HL-60 (cell line): ENCODE measurements around the gene CSRP3.

ENCODE experiments used
- DNase-seq, 2 experiments: peaks; one replicate each; pipeline ENCODE4 v3.0.0-alpha.2; 2010 to 2020; ENCODE audit warnings: low read depth in 1 of 2, low spot score in 1 of 2
- H3K27ac ChIP-seq: fragments of 250-450 bp; sonication (Bioruptor Pico); replicated peaks from 2 replicates; pipeline ENCODE4 v1.5.1; 2020; ENCODE audit warnings: mild to moderate bottlenecking, moderate library complexity
- H3K27me3 ChIP-seq: fragments of 250-450 bp; sonication (Bioruptor Pico); 2 replicates; pipeline ENCODE4 v1.5.1; 2021; ENCODE audit warnings: mild to moderate bottlenecking, moderate library complexity; ENCODE audit not compliant: insufficient read depth, poor library complexity, severe bottlenecking
- H3K4me3 ChIP-seq: replicated peaks from 2 replicates; pipeline ENCODE4 v1.5.1; 2011; ENCODE audit warnings: mild to moderate bottlenecking, control low read depth, low read length; ENCODE audit not compliant: insufficient read depth
- GABPA ChIP-seq: IDR thresholded peaks from 2 replicates; pipeline ENCODE4 v1.6.1; 2012; ENCODE audit warnings: low read depth
- POLR2AphosphoS5 ChIP-seq: IDR thresholded peaks from 2 replicates; pipeline ENCODE4 v1.6.1; 2012; ENCODE audit warnings: low read depth
- SPI1 ChIP-seq: IDR thresholded peaks from 2 replicates; pipeline ENCODE4 v1.6.1; 2012; ENCODE audit warnings: low read depth, mild to moderate bottlenecking, borderline replicate concordance
- TF ChIP-seq, protein P1 (sequence below): IDR thresholded peaks from one replicate; pipeline ENCODE4 v1.5.1; 2011; ENCODE audit warnings: low read length, control low read depth, inconsistent platforms; ENCODE audit not compliant: insufficient read depth
- TF ChIP-seq, protein P2 (sequence below): IDR thresholded peaks from 2 replicates; pipeline ENCODE4 v1.6.1; 2012; ENCODE audit warnings: low read depth; ENCODE audit not compliant: insufficient replicate concordance

CSRP3 gene

DNA sequence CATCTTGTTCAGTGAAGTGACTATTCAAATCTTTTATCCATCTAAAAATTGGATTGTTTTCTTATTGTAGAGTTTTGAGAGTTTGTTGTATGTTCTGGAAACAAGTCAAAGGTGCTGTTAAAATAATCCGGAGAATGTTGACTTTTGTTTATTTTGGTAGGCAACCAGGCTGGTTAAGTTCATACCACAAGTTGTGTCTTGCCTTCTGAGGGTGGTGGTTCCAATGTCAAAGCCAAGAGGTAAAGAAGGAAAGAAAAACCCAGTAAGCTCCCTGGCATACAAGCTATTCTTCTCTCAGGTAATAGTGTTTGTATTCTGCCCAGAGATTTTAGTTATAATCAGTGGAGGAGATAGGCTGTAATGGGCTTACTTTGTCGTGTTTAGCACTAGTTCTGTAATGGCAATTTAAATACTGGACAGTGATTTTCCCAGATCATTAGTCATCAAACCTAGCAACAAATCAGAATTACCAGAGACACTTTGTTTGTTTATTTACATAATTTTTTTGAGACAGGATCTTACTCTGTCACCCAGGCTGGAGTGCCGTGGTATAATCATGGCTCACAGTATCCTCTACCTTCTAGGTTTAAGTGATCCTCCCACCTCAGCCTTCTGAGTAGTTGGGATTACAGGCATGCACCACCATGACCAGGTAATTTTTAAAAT, 15.1 kb upstream of the CSRP3 start:
- H3K27me3 ChIP-seq, result peaks cover 6% of the 10 kb centered on the region
- H3K27ac ChIP-seq, result no peak overlapping the region
- H3K4me3 ChIP-seq, result no peak overlapping the region
- no peak for DNase-seq
- TF ChIP-seq, protein P1, sequence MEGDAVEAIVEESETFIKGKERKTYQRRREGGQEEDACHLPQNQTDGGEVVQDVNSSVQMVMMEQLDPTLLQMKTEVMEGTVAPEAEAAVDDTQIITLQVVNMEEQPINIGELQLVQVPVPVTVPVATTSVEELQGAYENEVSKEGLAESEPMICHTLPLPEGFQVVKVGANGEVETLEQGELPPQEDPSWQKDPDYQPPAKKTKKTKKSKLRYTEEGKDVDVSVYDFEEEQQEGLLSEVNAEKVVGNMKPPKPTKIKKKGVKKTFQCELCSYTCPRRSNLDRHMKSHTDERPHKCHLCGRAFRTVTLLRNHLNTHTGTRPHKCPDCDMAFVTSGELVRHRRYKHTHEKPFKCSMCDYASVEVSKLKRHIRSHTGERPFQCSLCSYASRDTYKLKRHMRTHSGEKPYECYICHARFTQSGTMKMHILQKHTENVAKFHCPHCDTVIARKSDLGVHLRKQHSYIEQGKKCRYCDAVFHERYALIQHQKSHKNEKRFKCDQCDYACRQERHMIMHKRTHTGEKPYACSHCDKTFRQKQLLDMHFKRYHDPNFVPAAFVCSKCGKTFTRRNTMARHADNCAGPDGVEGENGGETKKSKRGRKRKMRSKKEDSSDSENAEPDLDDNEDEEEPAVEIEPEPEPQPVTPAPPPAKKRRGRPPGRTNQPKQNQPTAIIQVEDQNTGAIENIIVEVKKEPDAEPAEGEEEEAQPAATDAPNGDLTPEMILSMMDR, result no peak
- no peak for TF ChIP-seq GABPA
- TF ChIP-seq POLR2AphosphoS5, result no peak
- TF ChIP-seq, protein P2, sequence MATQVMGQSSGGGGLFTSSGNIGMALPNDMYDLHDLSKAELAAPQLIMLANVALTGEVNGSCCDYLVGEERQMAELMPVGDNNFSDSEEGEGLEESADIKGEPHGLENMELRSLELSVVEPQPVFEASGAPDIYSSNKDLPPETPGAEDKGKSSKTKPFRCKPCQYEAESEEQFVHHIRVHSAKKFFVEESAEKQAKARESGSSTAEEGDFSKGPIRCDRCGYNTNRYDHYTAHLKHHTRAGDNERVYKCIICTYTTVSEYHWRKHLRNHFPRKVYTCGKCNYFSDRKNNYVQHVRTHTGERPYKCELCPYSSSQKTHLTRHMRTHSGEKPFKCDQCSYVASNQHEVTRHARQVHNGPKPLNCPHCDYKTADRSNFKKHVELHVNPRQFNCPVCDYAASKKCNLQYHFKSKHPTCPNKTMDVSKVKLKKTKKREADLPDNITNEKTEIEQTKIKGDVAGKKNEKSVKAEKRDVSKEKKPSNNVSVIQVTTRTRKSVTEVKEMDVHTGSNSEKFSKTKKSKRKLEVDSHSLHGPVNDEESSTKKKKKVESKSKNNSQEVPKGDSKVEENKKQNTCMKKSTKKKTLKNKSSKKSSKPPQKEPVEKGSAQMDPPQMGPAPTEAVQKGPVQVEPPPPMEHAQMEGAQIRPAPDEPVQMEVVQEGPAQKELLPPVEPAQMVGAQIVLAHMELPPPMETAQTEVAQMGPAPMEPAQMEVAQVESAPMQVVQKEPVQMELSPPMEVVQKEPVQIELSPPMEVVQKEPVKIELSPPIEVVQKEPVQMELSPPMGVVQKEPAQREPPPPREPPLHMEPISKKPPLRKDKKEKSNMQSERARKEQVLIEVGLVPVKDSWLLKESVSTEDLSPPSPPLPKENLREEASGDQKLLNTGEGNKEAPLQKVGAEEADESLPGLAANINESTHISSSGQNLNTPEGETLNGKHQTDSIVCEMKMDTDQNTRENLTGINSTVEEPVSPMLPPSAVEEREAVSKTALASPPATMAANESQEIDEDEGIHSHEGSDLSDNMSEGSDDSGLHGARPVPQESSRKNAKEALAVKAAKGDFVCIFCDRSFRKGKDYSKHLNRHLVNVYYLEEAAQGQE, result no peak
- no peak for TF ChIP-seq SPI1

DNA sequence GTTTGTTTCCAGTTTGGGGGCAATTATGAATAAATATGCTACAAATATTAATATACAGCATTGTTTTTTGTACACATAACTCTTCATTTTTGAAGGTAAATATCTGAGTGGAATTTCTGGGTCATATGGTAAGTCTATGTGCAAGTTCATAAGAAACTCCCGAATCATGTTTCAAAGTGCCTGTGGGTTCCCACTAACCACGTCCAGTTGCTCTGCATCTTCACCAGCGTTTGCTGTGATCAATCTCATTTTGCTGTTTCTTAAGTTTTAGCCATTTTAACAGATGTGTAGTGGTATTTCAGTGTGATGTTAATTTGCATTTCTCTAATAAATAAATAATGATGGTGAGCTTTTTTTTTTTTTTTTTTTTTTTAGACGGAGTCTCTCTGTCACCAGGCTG, 14.2 kb upstream of the CSRP3 start:
- Histone ChIP-seq H3K27ac (no peak overlapping the region), H3K4me3 (no peak overlapping the region), H3K27me3 (peaks cover 6% of the 10 kb centered on the region)
- TF ChIP-seq, protein P1, result no peak
- TF ChIP-seq, protein P2, result no peak
- no peak for TF ChIP-seq POLR2AphosphoS5
- DNase-seq, result no peak

DNA sequence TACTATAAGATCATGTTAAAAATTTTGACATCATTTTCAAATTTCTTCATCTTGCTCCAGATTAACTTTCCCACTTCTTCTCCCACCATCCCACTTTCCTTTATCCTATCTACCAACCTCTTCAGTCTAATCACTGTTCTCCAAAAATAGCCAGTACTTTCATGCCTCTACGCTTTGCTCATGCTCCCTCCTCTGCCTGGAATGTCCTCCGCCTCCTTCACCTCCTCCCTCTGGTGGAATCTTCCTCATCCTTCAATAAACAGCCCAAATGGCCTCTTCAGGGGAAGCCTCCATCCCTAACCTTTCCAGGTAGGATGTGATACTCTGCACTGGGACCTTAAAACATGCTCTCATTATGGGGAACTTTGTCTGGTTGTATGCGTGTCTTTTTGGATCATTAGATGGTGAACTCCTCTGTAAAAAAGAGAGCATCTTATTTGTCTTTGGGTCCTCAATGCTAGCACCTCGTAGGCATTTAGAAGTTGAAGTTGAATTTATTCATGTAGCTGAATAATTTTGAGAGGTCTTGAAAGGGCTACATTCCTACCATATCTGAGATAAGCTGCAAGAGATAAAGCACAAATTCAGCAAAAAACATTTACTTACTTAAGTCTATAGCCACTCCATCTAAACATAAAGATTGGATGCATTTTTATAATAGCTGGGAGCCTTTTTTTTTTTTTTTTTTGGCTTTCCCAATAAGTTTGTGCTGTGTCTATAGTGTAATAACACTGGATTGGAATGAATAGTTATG, 8.0 kb upstream of the CSRP3 start:
- no peak overlapping the region for H3K27ac ChIP-seq
- no peak for DNase-seq
- TF ChIP-seq, protein P1, result no peak
- TF ChIP-seq, protein P2, result no peak
- TF ChIP-seq POLR2AphosphoS5, result no peak
- no peak for TF ChIP-seq SPI1
- TF ChIP-seq GABPA, result no peak
- no peak overlapping the region for H3K4me3 ChIP-seq
- H3K27me3 ChIP-seq, result peaks cover 7% of the 10 kb centered on the region
